HepG2 (cell line): ENCODE measurements around the gene CCSER2.

Source experiments
- MYNN ChIP-seq: sonication (generic); formaldehyde crosslinking; IDR thresholded peaks from 2 replicates; pipeline ENCODE4 v1.4.0; 2020; ENCODE audit warnings: mild to moderate bottlenecking, low read depth, missing genetic modification reagents
- NCOR1 ChIP-seq: fragments of 200-600 bp; sonication (generic); IDR thresholded peaks from 2 replicates; pipeline ENCODE4 v1.7.0; 2017; ENCODE audit warnings: antibody characterized with exemption, low read length, borderline replicate concordance
- PAX8 ChIP-seq: sonication (generic); formaldehyde crosslinking; IDR thresholded peaks from 2 replicates; pipeline ENCODE4 v1.8.0; 2022; ENCODE audit warnings: mild to moderate bottlenecking, missing genetic modification reagents, borderline replicate concordance
- TAF1 ChIP-seq: sonication (generic); formaldehyde crosslinking; IDR thresholded peaks from 2 replicates; pipeline ENCODE4 v1.4.0; 2020; ENCODE audit warnings: missing genetic modification reagents
- ZZZ3 ChIP-seq: sonication (generic); formaldehyde crosslinking; IDR thresholded peaks from 2 replicates; pipeline ENCODE4 v1.4.0; 2020; ENCODE audit warnings: missing genetic modification reagents, mild to moderate bottlenecking, borderline replicate concordance
- TF ChIP-seq, protein P1 (sequence below): sonication (generic); formaldehyde crosslinking; IDR thresholded peaks from 2 replicates; pipeline ENCODE4 v1.5.0; 2020; ENCODE audit warnings: mild to moderate bottlenecking, missing genetic modification reagents, moderate library complexity

DNA sequence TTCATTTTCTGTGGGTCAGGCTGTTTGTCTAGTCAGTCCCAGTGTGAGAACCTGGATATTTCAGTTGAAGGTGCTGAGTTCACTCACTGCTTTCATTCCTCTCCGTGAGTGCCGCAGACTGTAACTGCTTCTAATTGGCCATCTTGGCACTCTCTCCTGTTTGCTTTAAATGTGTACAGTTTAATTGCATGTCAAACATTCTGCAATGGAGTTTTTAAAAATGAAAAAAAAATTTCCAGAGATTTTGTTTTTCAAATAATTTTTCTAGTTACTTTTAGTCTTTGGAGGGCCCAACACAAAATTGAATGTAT lies 87.8 kb downstream of the CCSER2 start:
- TF ChIP-seq NCOR1, result no peak
- TF ChIP-seq, protein P1, sequence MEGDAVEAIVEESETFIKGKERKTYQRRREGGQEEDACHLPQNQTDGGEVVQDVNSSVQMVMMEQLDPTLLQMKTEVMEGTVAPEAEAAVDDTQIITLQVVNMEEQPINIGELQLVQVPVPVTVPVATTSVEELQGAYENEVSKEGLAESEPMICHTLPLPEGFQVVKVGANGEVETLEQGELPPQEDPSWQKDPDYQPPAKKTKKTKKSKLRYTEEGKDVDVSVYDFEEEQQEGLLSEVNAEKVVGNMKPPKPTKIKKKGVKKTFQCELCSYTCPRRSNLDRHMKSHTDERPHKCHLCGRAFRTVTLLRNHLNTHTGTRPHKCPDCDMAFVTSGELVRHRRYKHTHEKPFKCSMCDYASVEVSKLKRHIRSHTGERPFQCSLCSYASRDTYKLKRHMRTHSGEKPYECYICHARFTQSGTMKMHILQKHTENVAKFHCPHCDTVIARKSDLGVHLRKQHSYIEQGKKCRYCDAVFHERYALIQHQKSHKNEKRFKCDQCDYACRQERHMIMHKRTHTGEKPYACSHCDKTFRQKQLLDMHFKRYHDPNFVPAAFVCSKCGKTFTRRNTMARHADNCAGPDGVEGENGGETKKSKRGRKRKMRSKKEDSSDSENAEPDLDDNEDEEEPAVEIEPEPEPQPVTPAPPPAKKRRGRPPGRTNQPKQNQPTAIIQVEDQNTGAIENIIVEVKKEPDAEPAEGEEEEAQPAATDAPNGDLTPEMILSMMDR (CRISPR knock-in tag), result no peak
- no peak for TF ChIP-seq PAX8
- no peak for TF ChIP-seq MYNN (CRISPR knock-in tag)
- TF ChIP-seq TAF1 (CRISPR knock-in tag), result no peak
- TF ChIP-seq ZZZ3, result no peak
